Middle frontal gyrus (tissue), 1 donor: Measurements from ENCODE around the gene PRELID3B.

ENCODE experiments used
- DNase-seq: peaks from one replicate; pipeline ENCODE4 v3.0.0-alpha.2; 2015; ENCODE audit warnings: low spot score; ENCODE audit errors: extremely low spot score

The PRELID3B gene

DNA sequence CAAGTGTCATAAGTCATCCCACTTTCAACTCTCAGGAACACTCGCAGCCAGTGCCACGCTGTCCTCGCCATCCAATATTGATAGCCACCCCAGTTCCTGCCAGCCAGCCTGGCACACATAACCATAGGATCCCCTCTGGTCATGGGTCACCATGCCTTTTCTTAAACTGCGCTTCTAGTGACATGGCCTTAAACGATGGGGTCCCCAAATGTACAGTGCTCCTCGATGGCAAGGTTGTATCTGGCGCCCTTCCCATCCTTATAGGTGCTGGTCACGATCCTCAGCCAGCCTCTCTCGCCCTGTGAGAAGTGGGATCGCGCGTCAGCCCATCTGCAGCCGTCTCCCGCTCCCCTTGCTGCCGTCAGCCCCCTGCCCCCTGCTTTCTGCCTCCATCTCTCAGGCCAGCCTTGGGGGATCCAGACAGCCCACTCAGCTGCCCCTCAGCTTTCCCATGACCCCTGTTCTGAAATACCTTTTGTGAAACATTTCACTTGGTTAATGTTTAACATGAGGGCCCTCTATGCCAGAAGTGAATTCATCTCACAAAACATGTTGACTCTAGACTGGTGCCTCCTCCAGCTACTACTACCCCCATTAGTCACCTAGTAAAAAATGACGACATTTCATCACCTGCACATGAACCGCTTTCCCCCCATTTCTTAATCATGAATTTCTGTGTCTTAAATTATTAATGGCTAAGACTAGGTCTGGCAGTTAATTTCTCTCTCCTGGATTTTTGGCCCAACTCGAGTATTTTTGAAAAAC, 46.9 kb downstream of the PRELID3B start:
- DNase-seq: no peak

DNA sequence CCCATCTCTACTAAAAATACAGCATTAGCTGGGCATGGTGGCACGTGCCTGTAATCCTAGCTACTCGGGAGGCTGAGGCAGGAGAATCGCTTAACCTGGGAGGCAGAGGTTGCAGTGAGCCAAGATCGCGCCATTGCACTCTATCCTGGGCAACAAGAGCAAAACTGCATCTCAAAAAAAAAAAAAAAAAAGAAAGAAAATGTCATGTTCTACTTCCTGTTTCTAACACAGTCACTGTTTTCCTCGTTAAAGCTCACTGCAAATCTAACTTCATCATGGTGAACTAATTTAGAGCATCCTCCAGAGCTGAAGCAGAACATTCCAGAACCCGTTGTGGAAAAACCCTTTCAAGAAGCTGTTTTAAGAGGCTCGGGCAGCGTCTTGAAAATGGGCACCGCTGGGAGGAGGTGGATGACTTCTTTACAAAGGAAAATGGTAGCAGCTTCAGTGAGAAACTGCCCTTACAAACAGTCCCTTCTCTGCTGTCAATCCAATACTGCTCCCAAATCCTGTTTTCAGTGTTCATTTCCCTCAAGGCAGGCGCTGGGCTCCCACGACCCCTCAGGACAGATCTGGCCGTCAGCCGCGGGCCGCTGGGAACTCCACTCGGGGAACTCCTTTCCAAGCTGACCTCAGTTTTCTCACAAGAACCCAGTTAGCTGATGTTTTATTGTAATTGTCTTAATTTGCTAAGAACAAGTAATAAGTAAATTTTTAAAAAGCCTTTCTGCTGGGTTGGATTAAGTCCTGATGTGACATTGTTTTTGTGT, 48.0 kb downstream of the PRELID3B start:
- no peak for DNase-seq

DNA sequence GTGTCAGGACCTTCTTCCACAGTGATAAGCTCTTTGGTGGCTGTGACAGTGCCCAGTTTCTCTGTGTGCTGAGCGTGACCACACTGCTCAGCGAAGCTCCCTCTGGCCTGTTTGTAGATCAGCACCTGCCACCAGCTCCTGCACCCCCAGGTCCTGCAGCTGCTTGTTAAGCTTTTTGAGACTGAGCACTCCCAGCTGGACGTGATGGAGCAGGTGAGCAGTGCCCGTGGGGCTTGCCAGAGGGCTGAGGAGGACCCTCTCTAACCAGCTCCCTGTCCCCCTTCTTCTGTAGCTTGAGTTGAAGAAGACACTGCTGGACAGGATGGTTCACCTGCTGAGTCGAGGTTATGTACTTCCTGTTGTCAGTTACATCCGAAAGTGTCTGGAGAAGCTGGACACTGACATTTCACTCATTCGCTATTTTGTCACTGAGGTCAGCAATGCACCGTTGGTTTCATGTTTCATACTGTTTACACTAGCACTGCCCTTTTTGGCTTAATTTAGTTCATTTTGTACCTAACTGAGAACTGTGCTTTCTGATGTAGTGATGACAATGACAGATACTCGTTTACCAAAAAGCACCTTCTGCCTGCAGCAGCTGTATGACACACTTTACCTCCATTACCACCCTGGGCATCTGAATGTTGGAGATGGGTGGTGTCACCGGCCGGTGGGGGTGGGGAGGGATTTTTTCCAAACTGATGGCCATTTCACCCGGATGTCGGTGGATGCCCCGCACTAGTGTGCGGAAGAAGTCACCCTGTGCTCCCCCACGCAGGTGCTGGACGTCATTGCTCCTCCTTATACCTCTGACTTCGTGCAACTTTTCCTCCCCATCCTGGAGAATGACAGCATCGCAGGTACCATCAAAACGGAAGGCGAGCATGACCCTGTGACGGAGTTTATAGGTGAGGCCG, 49.0 kb downstream of the PRELID3B start:
- DNase-seq: no peak

DNA sequence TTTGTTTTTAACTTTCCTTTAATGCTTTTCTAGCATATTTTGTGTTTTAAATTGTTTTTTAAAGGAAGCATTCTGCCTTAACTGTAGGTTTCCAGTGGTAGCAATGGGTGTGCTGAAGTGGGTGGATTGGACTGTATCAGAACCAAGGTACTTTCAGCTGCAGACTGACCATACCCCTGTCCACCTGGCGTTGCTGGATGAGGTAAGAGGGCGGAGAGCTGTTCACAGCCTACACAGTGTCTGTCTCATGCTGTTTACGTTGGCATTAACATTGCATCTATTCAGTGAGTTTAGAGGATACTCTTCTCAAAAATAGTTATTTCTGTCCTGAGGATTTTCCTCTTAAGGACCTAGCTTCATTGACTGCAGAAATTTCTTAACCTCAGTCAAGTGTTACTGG, 49.7 kb downstream of the PRELID3B start:
- no peak for DNase-seq

DNA sequence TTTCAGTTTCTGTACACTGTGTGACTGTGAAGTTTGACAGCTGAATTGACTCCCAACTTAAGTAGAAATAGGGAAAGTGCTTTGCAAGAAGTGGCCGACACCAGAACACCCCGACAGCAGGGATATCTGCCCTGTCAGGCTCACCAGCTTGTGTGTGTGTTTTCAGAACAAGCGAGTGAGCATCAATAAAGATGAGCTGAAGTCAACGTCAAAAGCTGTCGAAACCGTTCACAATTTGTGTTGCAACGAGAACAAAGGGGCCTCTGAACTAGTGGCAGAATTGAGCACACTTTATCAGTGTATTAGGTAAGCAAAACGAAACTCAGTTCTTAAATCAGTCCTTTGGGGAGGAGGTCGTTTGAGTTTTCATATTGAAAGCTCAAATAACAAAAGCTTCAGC, 50.9 kb downstream of the PRELID3B start:
- DNase-seq: no peak

DNA sequence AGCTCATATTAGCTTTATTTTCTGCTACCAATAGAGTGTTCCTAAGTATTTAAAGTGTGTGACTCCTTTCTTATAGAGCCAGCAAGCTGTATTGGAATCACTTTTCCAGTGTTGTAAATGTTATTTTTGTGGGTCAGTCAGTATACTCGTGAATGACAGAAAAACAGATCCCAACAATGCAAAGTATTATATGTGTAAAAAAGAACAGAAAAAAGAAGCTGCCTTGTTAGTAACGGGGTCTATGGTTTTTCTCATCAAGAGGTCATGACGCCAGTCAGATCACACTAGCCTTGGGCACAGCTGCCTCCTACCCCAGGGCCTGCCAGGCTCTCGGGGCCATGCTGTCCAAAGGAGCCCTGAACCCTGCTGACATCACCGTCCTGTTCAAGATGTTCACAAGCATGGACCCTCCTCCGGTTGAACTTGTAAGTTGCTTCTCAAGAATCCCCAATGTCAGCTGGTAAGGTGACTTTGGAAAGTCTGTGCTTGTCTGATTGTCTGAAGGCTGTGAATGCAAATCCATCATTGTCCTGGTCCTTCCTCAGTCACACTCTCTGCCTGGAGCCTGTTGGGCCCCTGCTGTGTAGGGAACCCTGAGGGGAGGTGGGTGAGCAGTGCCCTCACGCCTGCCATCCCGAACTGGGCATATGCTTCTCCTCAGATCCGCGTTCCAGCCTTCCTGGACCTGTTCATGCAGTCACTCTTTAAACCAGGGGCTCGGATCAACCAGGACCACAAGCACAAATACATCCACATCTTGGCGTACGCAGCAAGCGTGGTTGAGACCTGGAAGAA, 51.7 kb downstream of the PRELID3B start:
- DNase-seq: no peak

DNA sequence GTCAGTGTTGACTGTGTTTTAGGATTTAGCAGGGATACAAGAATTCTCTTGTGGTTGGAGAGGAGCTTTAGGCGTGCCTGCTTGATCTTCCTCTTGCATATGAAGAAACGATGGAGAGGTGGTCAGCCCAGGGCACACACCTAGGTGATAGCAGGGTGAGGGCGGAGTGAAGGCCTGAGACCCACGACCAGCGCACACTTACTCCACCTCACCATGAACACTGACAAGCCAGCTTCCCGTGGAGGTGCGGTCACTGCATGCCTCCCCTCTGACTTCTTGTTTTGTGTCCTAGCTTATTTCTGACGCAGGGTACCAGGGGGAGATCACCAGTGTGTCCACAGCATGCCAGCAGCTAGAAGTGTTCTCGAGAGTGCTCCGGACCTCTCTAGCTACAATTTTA, 53.4 kb downstream of the PRELID3B start:
- DNase-seq: no peak

DNA sequence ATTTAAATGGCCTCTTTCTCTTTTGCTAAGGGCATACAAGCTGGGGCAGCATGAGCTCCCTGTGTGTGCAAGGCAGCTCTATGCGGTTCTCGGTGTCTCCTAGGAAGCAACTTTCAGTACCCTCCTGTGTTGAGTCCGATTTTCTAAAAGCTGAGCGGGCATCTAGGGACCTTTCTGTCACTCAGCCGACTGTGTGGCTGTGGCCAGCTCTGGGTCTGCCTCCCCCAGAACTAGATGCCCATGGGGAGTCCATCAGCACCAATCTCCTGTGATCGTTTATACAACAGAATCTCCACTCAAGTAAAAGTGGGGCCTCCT, 54.1 kb downstream of the PRELID3B start:
- DNase-seq: no peak

DNA sequence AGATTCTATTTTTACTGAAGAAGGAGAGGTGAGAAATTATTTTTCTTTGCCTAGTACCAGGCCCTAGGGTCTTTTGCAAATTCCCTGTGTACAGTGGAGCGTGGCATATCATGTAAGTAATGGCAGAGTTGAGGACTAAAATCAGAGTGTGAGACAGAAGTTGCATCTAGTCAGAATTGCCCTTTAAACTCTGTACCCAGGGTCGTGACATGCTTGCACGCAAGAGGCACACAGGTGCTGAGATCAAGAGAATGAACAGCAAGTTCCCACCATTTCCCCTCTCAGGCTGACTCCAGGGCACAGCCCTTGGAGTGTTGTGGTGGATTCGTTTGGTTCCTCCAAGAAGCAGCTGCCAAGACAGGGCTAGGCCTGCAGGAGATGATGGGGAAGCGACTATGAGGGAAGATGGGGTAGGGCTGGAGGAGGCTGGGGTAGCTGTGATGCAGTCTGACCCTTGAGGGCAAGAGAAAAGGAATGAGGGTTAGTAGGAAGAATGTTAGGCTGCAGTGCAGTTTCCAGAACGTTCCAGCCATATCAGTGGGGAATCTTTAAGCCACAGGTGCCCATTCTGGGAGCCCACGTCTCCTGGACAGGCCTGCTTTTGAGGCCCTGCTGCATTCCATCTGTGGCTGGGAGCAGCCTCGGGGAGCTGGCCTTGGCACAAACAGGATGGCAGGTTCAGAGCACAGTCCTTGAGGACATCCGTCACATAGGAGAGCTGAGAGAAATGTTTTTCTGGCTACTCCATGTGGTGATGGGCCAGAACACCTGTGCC, 54.6 kb downstream of the PRELID3B start:
- no peak for DNase-seq

DNA sequence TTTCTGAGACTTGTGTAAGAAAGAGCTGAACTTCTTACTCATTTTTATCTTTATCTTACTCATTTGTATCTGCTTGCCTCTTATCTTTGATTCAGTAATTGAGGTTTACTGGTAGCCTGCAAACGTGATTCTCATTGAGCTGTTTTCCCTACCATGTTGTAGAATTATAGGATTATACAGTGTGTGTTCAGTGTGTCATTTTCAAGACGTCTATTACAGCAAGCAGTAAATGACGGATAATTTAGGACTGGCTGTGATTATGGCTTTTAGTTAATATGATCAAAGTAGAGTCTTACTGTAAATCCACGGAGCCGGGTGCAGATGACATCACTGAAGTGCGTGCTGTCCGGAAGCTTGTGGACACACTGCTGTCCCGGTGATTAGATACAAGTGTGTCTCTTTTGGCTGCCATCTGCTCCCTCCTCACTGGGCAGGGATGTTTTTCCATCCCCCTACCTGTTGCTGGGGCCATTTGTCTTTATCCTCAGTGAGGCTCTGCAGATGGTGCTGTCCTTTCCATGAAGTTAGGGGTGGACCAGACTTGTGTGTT, 55.5 kb downstream of the PRELID3B start:
- DNase-seq: no peak

DNA sequence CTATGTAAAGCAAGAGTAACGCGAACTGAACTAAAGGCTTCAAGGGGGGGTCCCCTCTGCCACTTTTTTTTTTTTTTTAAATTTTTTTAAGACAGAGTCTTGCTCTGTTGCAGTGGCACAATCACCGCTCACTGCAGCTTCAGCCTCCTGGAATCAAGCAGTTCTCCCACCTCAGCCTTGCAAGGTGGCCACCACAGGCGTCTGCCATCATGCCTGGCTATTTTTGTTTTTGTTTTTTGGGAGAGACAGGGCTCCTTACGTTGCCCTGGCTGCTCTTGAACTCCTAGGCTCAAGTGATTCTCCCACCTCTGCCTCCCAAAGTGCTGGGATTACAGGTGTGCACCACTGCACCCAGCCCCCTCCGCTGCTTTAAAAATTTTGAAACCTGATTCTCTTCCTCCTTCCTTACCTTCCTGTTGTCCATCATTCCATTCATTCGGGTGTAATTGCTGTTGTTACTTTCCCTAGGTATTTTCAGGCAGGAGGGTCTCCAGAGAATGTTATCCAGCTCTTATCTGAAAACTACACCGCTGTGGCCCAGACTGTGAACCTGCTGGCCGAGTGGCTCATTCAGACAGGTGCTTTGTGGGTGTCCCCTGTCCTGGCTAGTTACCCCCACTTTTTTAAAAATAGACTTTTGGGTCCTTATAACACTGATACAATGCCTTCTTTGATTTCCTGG, 56.2 kb downstream of the PRELID3B start:
- DNase-seq: no peak

DNA sequence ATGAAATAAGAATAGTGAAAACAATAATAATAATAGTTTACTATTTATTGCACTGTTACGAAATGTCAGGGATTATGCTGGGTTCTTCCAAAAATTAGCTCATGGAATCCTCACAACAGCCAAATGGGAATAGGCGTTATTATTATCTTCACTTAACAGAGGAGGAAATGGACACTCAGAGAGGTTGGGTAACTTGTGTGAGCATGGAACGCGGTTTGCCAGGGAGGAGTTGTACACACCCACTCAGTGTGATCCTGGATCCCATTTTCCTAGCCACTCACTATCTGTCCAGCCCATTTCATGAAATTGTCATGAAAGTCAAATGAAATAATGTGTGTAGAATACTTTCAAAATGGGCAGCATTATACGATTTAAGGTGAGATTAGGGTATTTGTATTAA, 56.9 kb downstream of the PRELID3B start:
- DNase-seq: no peak

DNA sequence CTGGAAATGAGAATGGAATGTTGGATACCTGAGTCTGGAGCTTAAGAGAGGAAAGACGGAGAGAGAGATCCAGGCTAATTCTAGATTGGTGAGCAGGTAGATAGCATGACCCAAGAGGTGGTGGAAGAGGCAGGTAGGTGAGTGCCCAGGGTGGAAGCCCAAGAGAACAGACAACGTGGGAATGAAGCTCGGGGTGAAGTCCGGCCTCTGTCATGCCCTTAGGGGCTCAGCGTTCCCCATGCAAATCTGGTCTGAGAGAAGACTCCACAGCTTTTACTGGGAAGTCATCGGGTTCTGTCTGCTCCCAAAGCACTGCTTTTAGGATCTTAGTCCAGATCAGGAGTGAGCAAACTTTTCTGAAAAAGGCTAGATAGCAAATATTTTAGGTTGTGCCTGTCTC, 57.9 kb downstream of the PRELID3B start:
- DNase-seq: no peak
